ENCODE measurements around the gene TPGS2.
"Not testable (repeated sequence)": the region's sequence is repeated elsewhere in the genome, so short reads cannot be mapped to it uniquely, and the experiment has no call there.

Gene TPGS2

DNA sequence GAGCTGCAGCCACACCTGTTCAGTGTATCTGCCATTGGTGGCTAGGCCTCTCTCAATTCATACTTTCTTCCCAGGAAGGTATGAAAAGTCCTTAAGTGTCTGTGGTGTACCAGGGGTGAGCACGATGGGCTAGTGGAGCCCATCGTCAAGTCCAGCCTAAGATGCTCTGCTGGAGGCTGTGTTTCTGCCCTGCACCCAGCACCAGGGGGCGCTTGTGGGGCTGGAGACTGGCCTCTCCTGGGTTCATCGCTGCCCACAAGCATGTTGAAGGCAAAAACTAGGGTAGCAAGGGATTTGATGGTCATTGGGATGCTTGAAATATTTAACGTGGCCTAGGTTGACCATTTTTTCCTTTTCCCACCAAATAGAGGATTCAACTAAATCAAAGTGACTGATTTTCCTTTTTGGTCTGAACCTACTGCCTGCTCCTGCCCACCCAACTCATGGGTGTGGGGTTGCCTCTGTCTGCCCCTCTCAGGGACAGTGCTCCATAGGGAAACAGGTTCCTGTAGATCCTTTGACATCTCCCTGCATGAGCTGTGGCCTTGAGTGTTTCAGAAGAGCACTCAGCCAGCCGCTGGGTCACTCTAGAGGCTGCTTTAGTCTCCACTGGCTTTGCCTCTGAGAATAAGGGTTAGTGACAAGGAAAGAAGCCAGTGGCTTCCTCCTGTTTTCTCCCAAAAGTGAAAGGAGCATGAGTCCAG, 59.0 kb downstream of the TPGS2 start:
- no peak overlapping the region for H3K27ac ChIP-seq (ENCODE audit: low read depth in 2 of 2, low read length in 2 of 2)
- H3K4me1 ChIP-seq (ENCODE audit: control insufficient read depth in 2 of 2, insufficient read depth in 2 of 2, low read length in 2 of 2), result no peaks in the 10 kb centered on the region
- no peak overlapping the region for H3K9ac ChIP-seq (ENCODE audit: low read depth in 1 of 2, low read length in 2 of 2)
- H3K9me3 ChIP-seq (ENCODE audit: control insufficient read depth in 2 of 2, low read length in 2 of 2), result no peaks in the 10 kb centered on the region
- H3K36me3 ChIP-seq (ENCODE audit: control insufficient read depth in 2 of 2, insufficient read depth in 2 of 2, low read length in 2 of 2), result no peaks in the 10 kb centered on the region
- no peaks in the 10 kb centered on the region for H3K27me3 ChIP-seq (ENCODE audit: control insufficient read depth in 2 of 2, insufficient read depth in 2 of 2, low read length in 2 of 2)
- no peak overlapping the region for H3K4me3 ChIP-seq (ENCODE audit: low read length in 2 of 2)

DNA sequence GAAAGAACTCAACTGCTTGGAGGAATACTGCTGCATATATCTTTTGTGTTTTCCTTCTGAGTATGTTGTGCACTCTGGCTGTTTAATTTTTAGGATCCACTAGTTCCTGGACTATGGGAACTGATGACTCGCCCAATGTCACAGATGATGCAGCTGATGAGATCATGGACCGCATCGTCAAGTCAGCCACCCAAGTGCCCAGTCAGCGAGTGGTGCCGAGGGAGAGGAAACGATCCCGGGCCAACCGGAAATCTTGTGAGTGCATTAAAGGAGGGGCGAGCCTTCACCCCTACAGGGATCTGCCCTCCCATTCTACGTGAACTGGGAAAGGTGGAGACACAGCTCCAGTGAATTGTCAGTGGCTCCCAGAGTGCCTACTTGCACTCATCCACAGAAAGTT, 59.6 kb downstream of the TPGS2 start:
- H3K27ac ChIP-seq (ENCODE audit: low read depth in 2 of 2, low read length in 2 of 2), result no peak overlapping the region

DNA sequence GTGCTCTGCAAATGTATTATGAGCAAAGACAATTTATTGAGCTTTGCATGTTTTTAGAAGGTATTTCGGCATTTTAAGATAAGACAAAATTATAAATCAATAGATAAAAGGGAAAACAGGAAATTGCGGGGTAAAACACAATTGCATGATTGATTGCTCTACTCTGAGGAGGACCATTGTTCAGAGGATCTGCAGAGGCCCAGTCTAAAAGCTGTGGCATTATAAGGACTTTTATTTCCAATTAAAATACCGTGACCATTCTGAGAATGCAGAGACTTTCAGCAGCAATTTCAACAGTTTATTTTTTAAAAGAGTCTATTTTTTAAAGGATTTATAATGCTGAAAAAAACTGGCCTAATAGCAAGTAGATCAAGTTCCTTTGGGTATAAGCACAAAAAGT, 62.0 kb downstream of the TPGS2 start:
- Histone ChIP-seq H3K27ac (ENCODE audit: low read depth in 2 of 2, low read length in 2 of 2) (no peak overlapping the region), H3K27me3 (ENCODE audit: control insufficient read depth in 2 of 2, insufficient read depth in 2 of 2, low read length in 2 of 2) (no peaks in the 10 kb centered on the region), H3K4me3 (ENCODE audit: low read length in 2 of 2) (no peak overlapping the region), H3K4me1 (ENCODE audit: control insufficient read depth in 2 of 2, insufficient read depth in 2 of 2, low read length in 2 of 2) (no peaks in the 10 kb centered on the region), H3K36me3 (ENCODE audit: control insufficient read depth in 2 of 2, insufficient read depth in 2 of 2, low read length in 2 of 2) (no peaks in the 10 kb centered on the region), H3K9me3 (ENCODE audit: control insufficient read depth in 2 of 2, low read length in 2 of 2) (no peaks in the 10 kb centered on the region), H3K9ac (ENCODE audit: low read depth in 1 of 2, low read length in 2 of 2) (no peak overlapping the region)

More for the DNA sequence above, 59.6 kb downstream of the TPGS2 start:
- H3K36me3 ChIP-seq (ENCODE audit: control insufficient read depth in 2 of 2, insufficient read depth in 2 of 2, low read length in 2 of 2), result no peaks in the 10 kb centered on the region
- H3K4me1 ChIP-seq (ENCODE audit: control insufficient read depth in 2 of 2, insufficient read depth in 2 of 2, low read length in 2 of 2), result no peaks in the 10 kb centered on the region
- H3K9me3 ChIP-seq (ENCODE audit: control insufficient read depth in 2 of 2, low read length in 2 of 2), result no peaks in the 10 kb centered on the region
- H3K27me3 ChIP-seq (ENCODE audit: control insufficient read depth in 2 of 2, insufficient read depth in 2 of 2, low read length in 2 of 2), result no peaks in the 10 kb centered on the region
- H3K4me3 ChIP-seq (ENCODE audit: low read length in 2 of 2), result no peak overlapping the region
- H3K9ac ChIP-seq (ENCODE audit: low read depth in 1 of 2, low read length in 2 of 2), result no peak overlapping the region

DNA sequence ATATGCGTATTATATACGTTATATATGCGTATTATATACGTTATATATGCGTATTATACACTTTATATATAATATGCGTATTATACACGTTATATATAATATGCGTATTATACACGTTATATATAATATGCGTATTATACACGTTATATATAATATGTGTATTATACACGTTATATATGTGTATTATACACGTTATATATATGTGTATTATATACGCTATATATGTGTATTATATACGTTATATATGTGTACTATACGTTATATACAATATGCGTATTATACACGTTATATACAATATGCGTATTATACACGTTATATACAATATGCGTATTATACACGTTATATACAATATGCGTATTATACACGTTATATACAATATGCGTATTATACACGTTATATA, 65.8 kb downstream of the TPGS2 start:
- not testable (repeated sequence) for H3K9ac ChIP-seq (ENCODE audit: low read depth in 1 of 2, low read length in 2 of 2); H3K27ac ChIP-seq (ENCODE audit: low read depth in 2 of 2, low read length in 2 of 2); H3K4me3 ChIP-seq (ENCODE audit: low read length in 2 of 2); H3K9me3 ChIP-seq (ENCODE audit: control insufficient read depth in 2 of 2, low read length in 2 of 2); H3K27me3 ChIP-seq (ENCODE audit: control insufficient read depth in 2 of 2, insufficient read depth in 2 of 2, low read length in 2 of 2); H3K4me1 ChIP-seq (ENCODE audit: control insufficient read depth in 2 of 2, insufficient read depth in 2 of 2, low read length in 2 of 2); H3K36me3 ChIP-seq (ENCODE audit: control insufficient read depth in 2 of 2, insufficient read depth in 2 of 2, low read length in 2 of 2)

DNA sequence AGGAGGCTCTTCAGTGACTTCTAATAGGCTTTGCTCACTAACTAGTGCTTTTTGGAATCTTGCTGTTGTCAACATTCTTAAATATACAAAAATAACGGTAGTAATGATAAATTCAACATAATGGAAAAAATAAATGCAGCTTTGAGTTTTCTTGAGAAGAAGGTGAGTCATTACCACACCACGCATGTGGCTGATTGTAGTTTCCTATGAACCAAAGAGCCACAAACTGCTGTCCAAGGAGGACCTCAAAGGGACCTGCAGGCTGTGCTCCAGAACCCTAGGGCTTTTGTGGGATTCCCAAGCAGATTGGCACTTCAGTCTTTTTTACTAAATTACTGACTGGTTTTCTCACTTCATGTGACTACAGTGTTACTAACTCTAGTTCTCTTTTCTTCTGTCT, 66.7 kb downstream of the TPGS2 start:
- H3K27ac ChIP-seq (ENCODE audit: low read depth in 2 of 2, low read length in 2 of 2), result no peak overlapping the region
- H3K9ac ChIP-seq (ENCODE audit: low read depth in 1 of 2, low read length in 2 of 2), result no peak overlapping the region
- no peaks in the 10 kb centered on the region for H3K36me3 ChIP-seq (ENCODE audit: control insufficient read depth in 2 of 2, insufficient read depth in 2 of 2, low read length in 2 of 2)
- H3K4me1 ChIP-seq (ENCODE audit: control insufficient read depth in 2 of 2, insufficient read depth in 2 of 2, low read length in 2 of 2), result no peaks in the 10 kb centered on the region
- H3K4me3 ChIP-seq (ENCODE audit: low read length in 2 of 2), result no peak overlapping the region
- no peaks in the 10 kb centered on the region for H3K27me3 ChIP-seq (ENCODE audit: control insufficient read depth in 2 of 2, insufficient read depth in 2 of 2, low read length in 2 of 2)
- no peaks in the 10 kb centered on the region for H3K9me3 ChIP-seq (ENCODE audit: control insufficient read depth in 2 of 2, low read length in 2 of 2)

DNA sequence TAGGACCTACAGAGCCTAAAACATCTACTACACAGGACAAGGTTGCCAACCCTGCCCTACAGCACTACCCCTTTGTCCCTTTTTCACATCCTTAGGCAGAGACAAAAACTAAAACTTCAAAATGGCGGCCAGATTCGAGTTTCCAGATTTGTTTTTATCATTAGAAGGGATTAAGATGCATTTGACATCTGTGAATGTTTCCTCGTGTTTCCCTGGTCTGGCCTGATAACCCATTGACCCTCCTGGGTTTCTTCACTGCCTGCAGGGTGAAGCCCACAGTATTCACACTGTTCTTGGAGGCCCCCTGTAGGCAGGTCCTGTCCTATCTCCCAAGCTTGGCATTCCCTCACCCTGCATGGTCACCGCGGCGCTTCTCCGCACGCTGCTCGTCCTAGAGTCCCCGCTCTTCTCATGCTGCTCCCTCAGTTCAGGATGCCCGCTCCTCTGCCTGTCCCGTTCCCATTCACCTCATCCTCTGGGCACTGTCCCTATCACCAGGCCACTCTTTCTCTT, 67.6 kb downstream of the TPGS2 start:
- H3K27me3 ChIP-seq (ENCODE audit: control insufficient read depth in 2 of 2, insufficient read depth in 2 of 2, low read length in 2 of 2), result no peaks in the 10 kb centered on the region

DNA sequence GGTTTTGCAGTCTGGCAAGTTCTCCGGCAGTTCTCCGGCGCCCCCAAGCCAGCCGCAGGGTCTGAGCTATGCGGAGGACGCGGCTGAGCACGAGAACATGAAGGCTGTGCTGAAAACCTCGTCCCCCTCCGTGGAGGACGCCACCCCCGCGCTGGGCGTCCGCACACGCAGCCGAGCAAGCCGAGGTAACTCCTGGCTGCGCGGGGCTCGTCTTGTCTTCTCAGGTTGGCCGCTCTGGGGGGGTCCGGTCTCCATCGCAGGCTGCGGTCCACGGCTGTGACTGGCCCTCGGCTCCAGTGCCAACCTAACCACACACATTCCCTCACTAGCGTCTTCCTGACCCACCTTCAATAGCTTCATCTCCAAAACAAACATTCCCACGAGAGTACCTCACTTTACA, 68.2 kb downstream of the TPGS2 start:
- H3K9ac ChIP-seq (ENCODE audit: low read depth in 1 of 2, low read length in 2 of 2), result no peak overlapping the region

More for the DNA sequence above, 67.6 kb downstream of the TPGS2 start:
- Histone ChIP-seq H3K9ac (ENCODE audit: low read depth in 1 of 2, low read length in 2 of 2) (no peak overlapping the region), H3K4me3 (ENCODE audit: low read length in 2 of 2) (no peak overlapping the region), H3K27ac (ENCODE audit: low read depth in 2 of 2, low read length in 2 of 2) (no peak overlapping the region), H3K4me1 (ENCODE audit: control insufficient read depth in 2 of 2, insufficient read depth in 2 of 2, low read length in 2 of 2) (no peaks in the 10 kb centered on the region), H3K9me3 (ENCODE audit: control insufficient read depth in 2 of 2, low read length in 2 of 2) (no peaks in the 10 kb centered on the region), H3K36me3 (ENCODE audit: control insufficient read depth in 2 of 2, insufficient read depth in 2 of 2, low read length in 2 of 2) (no peaks in the 10 kb centered on the region)

DNA sequence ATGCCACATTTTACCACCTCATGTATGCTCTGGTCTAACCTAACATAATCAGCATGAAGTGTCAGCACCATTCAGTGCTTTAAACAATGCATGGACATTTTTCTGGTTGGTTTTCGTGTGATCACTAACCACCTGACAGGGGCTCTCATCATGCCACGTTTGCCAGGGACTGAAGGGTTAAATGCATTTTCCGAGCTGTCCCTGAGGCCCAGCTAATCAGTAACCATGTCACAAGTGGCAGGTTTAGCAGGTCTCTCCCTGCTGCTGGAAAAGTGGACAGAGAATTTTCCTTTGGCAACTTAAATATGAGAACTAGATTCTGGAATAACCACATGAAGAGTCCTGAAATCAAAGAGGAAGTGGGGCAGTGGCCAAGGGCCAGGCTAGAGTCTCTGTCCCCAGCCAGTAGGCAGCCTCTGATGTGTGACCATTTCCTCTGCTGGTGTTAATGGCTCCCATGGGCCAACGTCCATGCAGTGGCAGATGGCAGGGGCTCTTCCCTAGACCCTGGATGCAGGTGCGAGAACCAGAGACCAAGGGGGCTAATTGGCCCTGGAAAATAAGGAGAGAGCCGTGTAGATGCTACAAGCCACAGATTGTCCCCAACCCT, 69.5 kb downstream of the TPGS2 start:
- Histone ChIP-seq H3K9ac (ENCODE audit: low read depth in 1 of 2, low read length in 2 of 2) (no peak overlapping the region), H3K4me3 (ENCODE audit: low read length in 2 of 2) (no peak overlapping the region), H3K9me3 (ENCODE audit: control insufficient read depth in 2 of 2, low read length in 2 of 2) (no peaks in the 10 kb centered on the region), H3K4me1 (ENCODE audit: control insufficient read depth in 2 of 2, insufficient read depth in 2 of 2, low read length in 2 of 2) (no peaks in the 10 kb centered on the region), H3K36me3 (ENCODE audit: control insufficient read depth in 2 of 2, insufficient read depth in 2 of 2, low read length in 2 of 2) (no peaks in the 10 kb centered on the region), H3K27me3 (ENCODE audit: control insufficient read depth in 2 of 2, insufficient read depth in 2 of 2, low read length in 2 of 2) (no peaks in the 10 kb centered on the region), H3K27ac (ENCODE audit: low read depth in 2 of 2, low read length in 2 of 2) (no peak overlapping the region)

More for the DNA sequence above, 68.2 kb downstream of the TPGS2 start:
- H3K27me3 ChIP-seq (ENCODE audit: control insufficient read depth in 2 of 2, insufficient read depth in 2 of 2, low read length in 2 of 2), result no peaks in the 10 kb centered on the region
- no peaks in the 10 kb centered on the region for H3K4me1 ChIP-seq (ENCODE audit: control insufficient read depth in 2 of 2, insufficient read depth in 2 of 2, low read length in 2 of 2)
- no peaks in the 10 kb centered on the region for H3K36me3 ChIP-seq (ENCODE audit: control insufficient read depth in 2 of 2, insufficient read depth in 2 of 2, low read length in 2 of 2)
- no peak overlapping the region for H3K27ac ChIP-seq (ENCODE audit: low read depth in 2 of 2, low read length in 2 of 2)
- no peaks in the 10 kb centered on the region for H3K9me3 ChIP-seq (ENCODE audit: control insufficient read depth in 2 of 2, low read length in 2 of 2)
- H3K4me3 ChIP-seq (ENCODE audit: low read length in 2 of 2), result no peak overlapping the region

DNA sequence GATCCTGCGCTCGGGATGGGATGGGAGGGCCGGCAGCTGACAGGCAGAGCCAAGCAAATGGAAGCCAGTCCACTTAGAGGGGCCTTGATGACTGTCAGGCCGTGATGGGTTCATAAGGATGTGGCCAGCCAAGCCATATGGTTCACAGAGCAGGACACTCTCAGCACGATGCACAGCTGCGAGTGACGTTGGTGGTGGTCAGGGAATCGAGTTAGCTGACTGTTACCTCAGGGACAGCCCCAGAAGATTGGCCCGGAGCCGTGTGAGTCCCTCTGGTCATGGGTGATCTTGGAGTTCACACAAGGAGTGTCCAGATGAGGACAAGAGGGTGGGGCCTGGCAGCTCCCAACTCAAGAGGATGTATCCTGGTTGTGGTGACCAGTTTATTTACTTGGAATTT, 70.2 kb downstream of the TPGS2 start:
- no peaks in the 10 kb centered on the region for H3K4me1 ChIP-seq (ENCODE audit: control insufficient read depth in 2 of 2, insufficient read depth in 2 of 2, low read length in 2 of 2)
- no peak overlapping the region for H3K4me3 ChIP-seq (ENCODE audit: low read length in 2 of 2)
- no peaks in the 10 kb centered on the region for H3K27me3 ChIP-seq (ENCODE audit: control insufficient read depth in 2 of 2, insufficient read depth in 2 of 2, low read length in 2 of 2)
- no peak overlapping the region for H3K27ac ChIP-seq (ENCODE audit: low read depth in 2 of 2, low read length in 2 of 2)
- no peaks in the 10 kb centered on the region for H3K36me3 ChIP-seq (ENCODE audit: control insufficient read depth in 2 of 2, insufficient read depth in 2 of 2, low read length in 2 of 2)
- H3K9me3 ChIP-seq (ENCODE audit: control insufficient read depth in 2 of 2, low read length in 2 of 2), result no peaks in the 10 kb centered on the region
- no peak overlapping the region for H3K9ac ChIP-seq (ENCODE audit: low read depth in 1 of 2, low read length in 2 of 2)

DNA sequence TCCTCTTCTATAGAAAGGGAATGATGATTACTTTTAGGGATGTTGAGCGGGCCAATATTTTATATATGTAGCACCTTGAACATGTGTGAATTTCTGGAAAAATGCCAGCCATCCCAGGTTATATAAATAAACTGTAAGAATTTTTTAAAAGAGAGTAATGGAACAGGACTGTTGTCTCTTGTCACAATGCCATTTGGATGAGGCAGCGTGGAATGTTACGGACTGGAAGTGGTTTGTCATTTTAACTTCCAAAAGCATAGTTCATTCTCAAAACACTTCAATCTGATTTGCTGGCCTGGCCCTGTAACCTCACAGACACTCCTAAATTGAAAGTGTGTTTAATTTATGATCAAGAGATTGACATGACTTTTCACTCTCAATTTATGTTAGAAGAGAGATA, 70.8 kb downstream of the TPGS2 start:
- no peak overlapping the region for H3K27ac ChIP-seq (ENCODE audit: low read depth in 2 of 2, low read length in 2 of 2)
- H3K36me3 ChIP-seq (ENCODE audit: control insufficient read depth in 2 of 2, insufficient read depth in 2 of 2, low read length in 2 of 2), result no peaks in the 10 kb centered on the region

More for the DNA sequence above, 70.8 kb downstream of the TPGS2 start:
- Histone ChIP-seq H3K9ac (ENCODE audit: low read depth in 1 of 2, low read length in 2 of 2) (no peak overlapping the region), H3K9me3 (ENCODE audit: control insufficient read depth in 2 of 2, low read length in 2 of 2) (no peaks in the 10 kb centered on the region), H3K27me3 (ENCODE audit: control insufficient read depth in 2 of 2, insufficient read depth in 2 of 2, low read length in 2 of 2) (no peaks in the 10 kb centered on the region), H3K4me3 (ENCODE audit: low read length in 2 of 2) (no peak overlapping the region), H3K4me1 (ENCODE audit: control insufficient read depth in 2 of 2, insufficient read depth in 2 of 2, low read length in 2 of 2) (no peaks in the 10 kb centered on the region)

All from mucosa of rectum (tissue), 2 donors.